ENCODE data around the gene ADAMTS17.
A peak's percentile ranks its signal among the peaks of the same experiment; 100 is the strongest.

The ADAMTS17 gene

GRCh38 chr15:100002086-100002620 lies 339.6 kb downstream of the ADAMTS17 start:
- no CpG with 5 or more reads among the region's 16 CpGs for WGBS (ENCODE audit: extremely low coverage, insufficient coverage, insufficient read length)

GRCh38 chr15:100001405-100001804 lies 340.4 kb downstream of the ADAMTS17 start:
- H3K23ac ChIP-seq (ENCODE audit: low read length): no peak overlapping the region
- H2BK120ac ChIP-seq (ENCODE audit: insufficient read depth, low read length, poor library complexity): no peak overlapping the region
- no peak overlapping the region for H3K27ac ChIP-seq (ENCODE audit: low read depth, low read length)
- no peaks in the 10 kb centered on the region for H3K36me3 ChIP-seq (ENCODE audit: control insufficient read depth in 1 of 2, insufficient read depth in 2 of 2, low read length in 2 of 2)
- H3K4me2 ChIP-seq (ENCODE audit: low read length): no peak overlapping the region
- no peaks in the 10 kb centered on the region for H3K79me2 ChIP-seq (ENCODE audit: control insufficient read depth, insufficient read depth, low read length, poor library complexity)
- no peak overlapping the region for H2AK5ac ChIP-seq (ENCODE audit: low read length)
- H2AFZ ChIP-seq (ENCODE audit: insufficient read depth, low read length, poor library complexity): no peak overlapping the region
- no peak overlapping the region for H3K4me3 ChIP-seq (ENCODE audit: low read depth, low read length)
- H3K27me3 ChIP-seq (ENCODE audit: insufficient read depth, low read length): no peaks in the 10 kb centered on the region
- no CpG with 5 or more reads among the region's 10 CpGs for WGBS (ENCODE audit: extremely low coverage, insufficient coverage, insufficient read length)
- H3K4ac ChIP-seq (ENCODE audit: low read depth, low read length): no peak overlapping the region
- DNase-seq: no peak
- H3K14ac ChIP-seq (ENCODE audit: low read length): no peak overlapping the region
- no peak overlapping the region for H2BK12ac ChIP-seq (ENCODE audit: low read length)
- no peak overlapping the region for H3K18ac ChIP-seq (ENCODE audit: low read length)
- H3K4me1 ChIP-seq (ENCODE audit: control insufficient read depth in 1 of 2, insufficient read depth in 2 of 2, low read length in 2 of 2): peaks cover 8 to 11% of the 10 kb centered on the region in 2 experiments
- peaks cover 2% of the 10 kb centered on the region for H3K9me3 ChIP-seq (ENCODE audit: insufficient read depth, low read depth, low read length)
- H4K12ac ChIP-seq (ENCODE audit: low read depth, low read length): no peak overlapping the region
- peaks cover 2% of the 10 kb centered on the region for H3K79me1 ChIP-seq (ENCODE audit: low read length)
- no peak overlapping the region for H2BK5ac ChIP-seq (ENCODE audit: low read depth, low read length, poor library complexity)
- H4K91ac ChIP-seq (ENCODE audit: low read depth, low read length): no peak overlapping the region
- no peak overlapping the region for H4K8ac ChIP-seq (ENCODE audit: low read depth, low read length)
- no peak overlapping the region for H3K9ac ChIP-seq (ENCODE audit: low read length)

More at GRCh38 chr15:100002086-100002620, 339.6 kb downstream of the ADAMTS17 start:
- no peak overlapping the region for H2AK5ac ChIP-seq (ENCODE audit: low read length)
- no peak overlapping the region for H2AFZ ChIP-seq (ENCODE audit: insufficient read depth, low read length, poor library complexity)
- no peak overlapping the region for H4K91ac ChIP-seq (ENCODE audit: low read depth, low read length)
- peaks cover 2% of the 10 kb centered on the region for H3K79me1 ChIP-seq (ENCODE audit: low read length)
- H3K18ac ChIP-seq (ENCODE audit: low read length): no peak overlapping the region
- no peaks in the 10 kb centered on the region for H3K27me3 ChIP-seq (ENCODE audit: insufficient read depth, low read length)
- H3K4ac ChIP-seq (ENCODE audit: low read depth, low read length): no peak overlapping the region
- H3K9ac ChIP-seq (ENCODE audit: low read length): no peak overlapping the region
- no peak overlapping the region for H3K4me3 ChIP-seq (ENCODE audit: low read depth, low read length)
- no peak overlapping the region for H3K4me2 ChIP-seq (ENCODE audit: low read length)
- H3K23ac ChIP-seq (ENCODE audit: low read length): no peak overlapping the region
- no peak overlapping the region for H4K8ac ChIP-seq (ENCODE audit: low read depth, low read length)
- H3K27ac ChIP-seq (ENCODE audit: low read depth, low read length): no peak overlapping the region
- no peaks in the 10 kb centered on the region for H3K36me3 ChIP-seq (ENCODE audit: control insufficient read depth in 1 of 2, insufficient read depth in 2 of 2, low read length in 2 of 2)
- H4K12ac ChIP-seq (ENCODE audit: low read depth, low read length): no peak overlapping the region
- H3K79me2 ChIP-seq (ENCODE audit: control insufficient read depth, insufficient read depth, low read length, poor library complexity): no peaks in the 10 kb centered on the region
- no peak overlapping the region for H2BK120ac ChIP-seq (ENCODE audit: insufficient read depth, low read length, poor library complexity)
- DNase-seq: no peak
- H3K4me1 ChIP-seq (ENCODE audit: control insufficient read depth in 1 of 2, insufficient read depth in 2 of 2, low read length in 2 of 2): peaks cover 8 to 11% of the 10 kb centered on the region in 2 experiments
- no peak overlapping the region for H2BK5ac ChIP-seq (ENCODE audit: low read depth, low read length, poor library complexity)
- H3K9me3 ChIP-seq (ENCODE audit: insufficient read depth, low read depth, low read length): peaks cover 2% of the 10 kb centered on the region
- H2BK12ac ChIP-seq (ENCODE audit: low read length): no peak overlapping the region
- no peak overlapping the region for H3K14ac ChIP-seq (ENCODE audit: low read length)

- Histone ChIP-seq H4K91ac (ENCODE audit: low read depth, low read length) (no peak overlapping the region), H3K4ac (ENCODE audit: low read depth, low read length) (no peak overlapping the region), H3K9me3 (ENCODE audit: insufficient read depth, low read depth, low read length) (peaks cover 2% of the 10 kb centered on the region), H3K79me1 (ENCODE audit: low read length) (peaks cover 2% of the 10 kb centered on the region), H3K23ac (ENCODE audit: low read length) (no peak overlapping the region), H4K8ac (ENCODE audit: low read depth, low read length) (no peak overlapping the region), H2BK5ac (ENCODE audit: low read depth, low read length, poor library complexity) (no peak overlapping the region), H3K4me3 (ENCODE audit: low read depth, low read length) (no peak overlapping the region), H2AK5ac (ENCODE audit: low read length) (no peak overlapping the region), H2BK120ac (ENCODE audit: insufficient read depth, low read length, poor library complexity) (no peak overlapping the region), H2AFZ (ENCODE audit: insufficient read depth, low read length, poor library complexity) (no peak overlapping the region), H3K79me2 (ENCODE audit: control insufficient read depth, insufficient read depth, low read length, poor library complexity) (no peaks in the 10 kb centered on the region), H3K4me1 (ENCODE audit: control insufficient read depth in 1 of 2, insufficient read depth in 2 of 2, low read length in 2 of 2) (peaks cover 8 to 11% of the 10 kb centered on the region in 2 experiments), H2BK12ac (ENCODE audit: low read length) (peak overlapping the region; percentile 56), H3K4me2 (ENCODE audit: low read length) (no peak overlapping the region), H3K9ac (ENCODE audit: low read length) (no peak overlapping the region), H3K27ac (ENCODE audit: low read depth, low read length) (no peak overlapping the region), H3K27me3 (ENCODE audit: insufficient read depth, low read length) (no peaks in the 10 kb centered on the region), H3K14ac (ENCODE audit: low read length) (no peak overlapping the region), H4K12ac (ENCODE audit: low read depth, low read length) (no peak overlapping the region), H3K18ac (ENCODE audit: low read length) (no peak overlapping the region), H3K36me3 (ENCODE audit: control insufficient read depth in 1 of 2, insufficient read depth in 2 of 2, low read length in 2 of 2) (no peaks in the 10 kb centered on the region)
- no peak for DNase-seq
- no CpG with 5 or more reads among the region's 19 CpGs for WGBS (ENCODE audit: extremely low coverage, insufficient coverage, insufficient read length)
These were observed 342.3 kb downstream of the ADAMTS17 start for GRCh38 chr15:99999282-100000070.

- no CpG with 5 or more reads among the region's 12 CpGs for WGBS (ENCODE audit: extremely low coverage, insufficient coverage, insufficient read length)
- H4K8ac ChIP-seq (ENCODE audit: low read depth, low read length): no peak overlapping the region
- no peak overlapping the region for H3K4me3 ChIP-seq (ENCODE audit: low read depth, low read length)
These were observed 343.1 kb downstream of the ADAMTS17 start for GRCh38 chr15:99998661-99999101.

More at GRCh38 chr15:99998661-99999101, 343.1 kb downstream of the ADAMTS17 start:
- no peak overlapping the region for H2BK120ac ChIP-seq (ENCODE audit: insufficient read depth, low read length, poor library complexity)
- no peak overlapping the region for H3K27ac ChIP-seq (ENCODE audit: low read depth, low read length)
- H3K79me2 ChIP-seq (ENCODE audit: control insufficient read depth, insufficient read depth, low read length, poor library complexity): no peaks in the 10 kb centered on the region
- H2AFZ ChIP-seq (ENCODE audit: insufficient read depth, low read length, poor library complexity): no peak overlapping the region
- H3K18ac ChIP-seq (ENCODE audit: low read length): peak overlapping the region; percentile 9
- H3K4me2 ChIP-seq (ENCODE audit: low read length): no peak overlapping the region
- peak overlapping the region; percentile 5 for H4K91ac ChIP-seq (ENCODE audit: low read depth, low read length)
- no peaks in the 10 kb centered on the region for H3K27me3 ChIP-seq (ENCODE audit: insufficient read depth, low read length)
- no peak overlapping the region for H3K23ac ChIP-seq (ENCODE audit: low read length)
- H4K12ac ChIP-seq (ENCODE audit: low read depth, low read length): no peak overlapping the region
- H3K9me3 ChIP-seq (ENCODE audit: insufficient read depth, low read depth, low read length): peaks cover 2% of the 10 kb centered on the region
- H3K36me3 ChIP-seq (ENCODE audit: control insufficient read depth in 1 of 2, insufficient read depth in 2 of 2, low read length in 2 of 2): no peaks in the 10 kb centered on the region
- H3K79me1 ChIP-seq (ENCODE audit: low read length): peaks cover 2% of the 10 kb centered on the region
- H3K14ac ChIP-seq (ENCODE audit: low read length): no peak overlapping the region
- peaks cover 8 to 13% of the 10 kb centered on the region in 2 experiments for H3K4me1 ChIP-seq (ENCODE audit: control insufficient read depth in 1 of 2, insufficient read depth in 2 of 2, low read length in 2 of 2)
- peak overlapping the region; percentile 41 for H2AK5ac ChIP-seq (ENCODE audit: low read length)
- H3K4ac ChIP-seq (ENCODE audit: low read depth, low read length): no peak overlapping the region
- peak in 1 of 2 donors; percentile 4 for DNase-seq
- H3K9ac ChIP-seq (ENCODE audit: low read length): no peak overlapping the region
- no peak overlapping the region for H2BK5ac ChIP-seq (ENCODE audit: low read depth, low read length, poor library complexity)
- peak overlapping the region; percentile 27 for H2BK12ac ChIP-seq (ENCODE audit: low read length)
